Amniotic epithelial cell (primary cell): ENCODE data around the gene NAE1.
"Not testable (repeated sequence)": the region's sequence is repeated elsewhere in the genome, so short reads cannot be mapped to it uniquely, and the experiment has no call there.

Source experiments
- DNase-seq: peaks from one replicate; pipeline ENCODE4 v3.0.0-alpha.2; 2010; ENCODE audit warnings: low read depth

NAE1 gene

GRCh38 chr16:66830422-66831404, at the start of gene NAE1:
Gene NAE1 (minus strand): TSS chr16:66830976. CDS start chr16:66830899, 77 bp downstream.
- DNase-seq, result peak; percentile 72

- no peak for DNase-seq
These were observed 47.3 kb upstream of the NAE1 start for GRCh38 chr16:66878067-66878466.

DNA sequence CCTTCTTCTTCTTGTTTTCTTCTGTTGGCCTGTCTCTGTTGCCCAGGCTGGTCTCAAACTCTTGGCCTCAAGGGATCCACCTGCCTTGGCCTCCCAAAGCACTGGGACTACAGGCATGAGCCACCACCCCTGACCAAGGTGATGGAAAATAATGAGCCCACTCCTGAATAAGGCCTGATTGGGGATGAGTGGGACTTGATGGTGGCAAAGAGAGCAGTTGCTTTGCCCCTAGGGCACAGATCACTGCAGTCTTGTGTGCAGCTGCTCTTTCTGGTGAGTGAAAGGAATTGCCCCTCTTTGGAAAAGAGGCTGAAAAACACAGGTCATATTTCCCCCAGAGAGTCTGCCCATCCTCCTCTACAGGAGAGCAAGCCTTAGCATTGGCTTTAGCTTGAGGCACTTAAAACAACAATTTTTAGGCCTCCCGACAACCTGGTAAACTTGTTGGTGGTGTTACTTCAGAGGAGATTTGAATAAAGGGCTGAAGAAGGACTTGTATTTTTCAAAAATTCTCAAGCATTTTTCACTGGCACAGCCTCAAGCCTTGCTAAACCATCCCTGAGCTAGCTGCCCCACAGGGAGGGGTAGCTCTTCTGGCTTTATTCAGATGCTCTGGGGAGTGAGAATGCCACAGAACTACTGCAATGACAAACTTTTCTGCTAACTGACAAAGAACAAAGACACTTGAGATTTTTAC, 43.5 kb upstream of the NAE1 start:
- DNase-seq, result peak; percentile 81

DNA sequence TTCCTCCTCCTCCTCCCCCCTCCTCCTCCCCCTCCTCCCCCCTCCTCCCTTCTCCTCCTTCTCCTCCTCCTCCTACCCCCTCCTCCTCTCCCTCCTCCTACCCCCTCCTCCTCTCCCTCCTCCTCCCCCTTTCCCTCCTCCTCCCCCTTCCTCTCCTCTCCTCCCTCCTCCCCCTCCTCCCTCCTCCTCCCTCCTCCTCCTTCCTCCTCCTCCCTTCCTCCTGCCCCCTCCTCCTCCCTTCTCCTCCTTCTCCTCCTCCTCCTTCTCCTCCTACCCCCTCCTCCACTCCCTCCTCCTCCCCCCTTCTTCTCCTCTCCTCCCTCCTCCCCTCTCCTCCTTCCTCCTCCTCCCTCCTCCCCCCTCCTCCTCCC, 42.9 kb upstream of the NAE1 start:
- DNase-seq, result no peak

DNA sequence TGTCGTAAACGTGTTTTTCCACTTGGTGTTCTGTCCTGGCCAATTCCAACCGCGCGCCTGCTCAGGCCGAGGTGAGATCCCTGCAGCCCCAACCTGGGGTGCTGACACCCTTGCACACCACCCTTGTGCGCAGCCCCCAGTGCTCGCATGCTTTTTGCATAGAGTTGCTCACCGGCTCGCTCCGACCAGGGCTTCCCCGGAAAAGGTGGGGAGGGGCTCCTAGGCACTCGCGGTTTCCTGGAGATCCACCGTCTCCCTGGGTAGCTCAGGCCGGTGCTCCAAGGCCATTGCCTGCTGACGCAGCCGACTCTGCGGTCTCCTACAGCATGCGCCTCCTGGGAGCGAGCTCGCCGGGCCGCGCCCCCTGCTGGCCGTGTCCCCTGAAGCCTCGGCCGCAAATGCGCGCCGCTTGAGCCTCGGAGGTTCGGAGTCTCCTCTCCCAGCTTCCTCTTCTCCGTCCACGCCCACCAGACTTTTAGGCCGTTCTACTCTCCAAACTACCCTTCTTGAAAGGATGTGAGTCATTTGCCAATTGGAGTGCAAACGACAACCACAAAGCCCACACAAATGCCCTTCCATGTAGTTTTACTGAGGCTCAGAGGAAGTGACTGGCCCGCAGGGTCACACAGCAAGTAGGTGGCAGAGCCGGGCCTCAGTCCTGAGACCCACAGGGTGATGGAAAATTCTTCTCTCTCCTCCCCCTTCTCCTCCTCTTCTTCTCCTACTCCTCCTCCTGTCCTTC, 42.3 kb upstream of the NAE1 start:
- DNase-seq, result peak; percentile 95

- no peak for DNase-seq
These were observed 41.8 kb upstream of the NAE1 start for GRCh38 chr16:66872559-66872942.

- no peak for DNase-seq
These were observed 41.1 kb upstream of the NAE1 start for GRCh38 chr16:66871840-66872239.

GRCh38 chr16:66871363-66871762, 40.6 kb upstream of the NAE1 start:
- DNase-seq, result not testable (repeated sequence)

GRCh38 chr16:66869424-66869823, 38.6 kb upstream of the NAE1 start:
- no peak for DNase-seq

DNA sequence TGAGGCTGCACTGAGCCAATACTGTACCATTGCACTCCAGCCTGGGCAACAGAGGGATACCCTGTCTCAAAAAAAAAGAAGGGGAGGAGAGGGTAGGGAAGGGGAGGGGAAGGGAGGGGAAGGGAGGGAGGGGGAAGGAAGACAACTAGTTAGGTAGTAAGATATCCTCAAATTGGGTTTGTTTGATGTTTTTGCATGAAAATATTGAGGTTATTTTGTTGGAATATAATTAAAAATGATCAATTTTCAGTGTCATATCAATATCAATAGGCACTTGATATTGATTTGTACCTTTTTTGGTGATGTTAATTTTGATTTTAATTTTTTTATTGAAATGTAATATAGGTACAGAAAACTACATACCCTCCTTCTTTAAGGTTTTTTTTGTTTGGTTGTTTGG, 32.9 kb upstream of the NAE1 start:
- DNase-seq, result no peak

DNA sequence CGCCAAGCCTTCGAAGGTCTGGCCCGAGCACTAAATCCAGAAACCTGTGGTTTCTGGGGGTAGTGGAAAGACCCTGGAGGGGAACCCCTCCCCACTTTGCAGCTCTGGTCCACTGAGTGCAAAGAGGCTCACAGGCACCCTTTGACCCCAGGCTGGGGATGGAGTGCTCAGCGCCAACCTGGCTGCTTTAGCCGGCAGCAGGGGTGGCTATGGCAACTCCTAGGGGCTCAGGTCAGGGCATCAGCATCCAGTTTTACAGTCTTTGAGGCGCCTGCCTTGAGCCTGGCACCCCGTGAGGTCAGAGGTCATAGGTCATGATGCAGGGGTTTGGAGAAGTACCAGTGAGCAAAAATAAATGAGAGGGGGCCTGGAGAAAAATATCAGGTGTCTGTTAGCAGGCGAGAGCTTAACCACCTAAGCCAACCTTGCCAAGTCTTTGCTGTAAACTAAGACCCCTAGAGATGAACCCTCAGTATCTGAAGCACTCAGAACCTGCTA, 31.3 kb upstream of the NAE1 start:
- no peak for DNase-seq

- DNase-seq, result no peak
These were observed 28.8 kb upstream of the NAE1 start for GRCh38 chr16:66859397-66860068.

DNA sequence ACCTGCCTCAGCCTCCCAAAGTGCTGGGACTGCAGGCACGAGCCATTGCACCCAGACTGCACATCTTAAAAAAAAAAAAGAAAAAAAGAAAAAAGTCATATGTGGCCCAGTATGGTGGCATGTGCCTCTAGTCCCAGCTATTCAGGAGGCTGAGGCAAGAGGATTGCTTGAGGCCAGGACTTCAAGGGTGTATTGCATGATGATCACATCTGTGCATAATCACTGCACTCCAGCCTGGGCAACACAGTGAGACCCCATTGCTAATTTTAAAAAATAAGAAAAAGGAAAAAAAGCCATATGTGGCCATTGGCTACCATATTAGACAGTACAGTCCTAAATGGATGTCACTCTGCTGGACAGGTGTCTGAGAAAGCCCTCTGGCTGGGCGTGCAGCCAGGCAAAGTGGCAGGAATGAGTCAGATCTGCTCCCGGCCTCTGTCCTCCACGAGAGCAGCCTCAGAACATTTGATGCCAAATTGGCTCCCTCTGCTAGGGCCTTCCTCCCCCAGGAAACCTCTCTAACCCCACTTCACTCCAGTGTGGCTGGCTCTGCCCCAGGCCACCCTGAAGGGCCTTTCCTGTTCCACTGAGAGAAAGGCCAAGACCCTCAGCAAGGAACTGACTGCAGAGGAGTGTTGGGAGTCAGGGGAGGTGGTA, 28.1 kb upstream of the NAE1 start:
- DNase-seq, result peak; percentile 24

GRCh38 chr16:66857437-66857836, 26.7 kb upstream of the NAE1 start:
- peak; percentile 6 for DNase-seq

- no peak for DNase-seq
These were observed 26.0 kb upstream of the NAE1 start for GRCh38 chr16:66856801-66857200.

DNA sequence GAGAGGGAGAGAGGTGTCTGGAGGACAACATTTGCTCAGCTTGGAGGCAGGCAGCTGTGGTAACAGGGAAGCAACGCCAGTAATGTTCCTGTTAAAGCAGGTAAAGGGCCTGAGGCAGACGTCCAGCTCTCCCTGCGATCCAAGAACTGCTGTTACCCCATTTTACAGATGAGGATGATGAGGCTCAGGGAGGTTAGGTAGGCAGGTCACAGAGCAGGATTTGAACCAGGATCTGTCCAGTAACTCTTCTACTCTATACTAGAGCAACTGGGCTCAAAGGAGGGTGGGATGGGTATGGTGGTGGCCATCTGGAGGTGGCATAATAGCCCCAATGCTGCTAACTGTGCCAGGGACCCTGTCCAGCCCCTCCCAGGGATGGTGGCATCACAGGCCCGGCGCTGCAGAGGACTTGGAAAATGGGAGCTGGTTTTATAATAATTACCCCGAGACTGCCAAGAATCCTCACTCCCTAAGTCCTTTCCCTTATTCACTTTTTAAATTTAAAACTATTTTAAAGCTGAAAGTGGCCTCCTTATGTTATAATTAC, 25.5 kb upstream of the NAE1 start:
- DNase-seq, result no peak

- DNase-seq, result no peak
These were observed 22.7 kb upstream of the NAE1 start for GRCh38 chr16:66853261-66854139.

DNA sequence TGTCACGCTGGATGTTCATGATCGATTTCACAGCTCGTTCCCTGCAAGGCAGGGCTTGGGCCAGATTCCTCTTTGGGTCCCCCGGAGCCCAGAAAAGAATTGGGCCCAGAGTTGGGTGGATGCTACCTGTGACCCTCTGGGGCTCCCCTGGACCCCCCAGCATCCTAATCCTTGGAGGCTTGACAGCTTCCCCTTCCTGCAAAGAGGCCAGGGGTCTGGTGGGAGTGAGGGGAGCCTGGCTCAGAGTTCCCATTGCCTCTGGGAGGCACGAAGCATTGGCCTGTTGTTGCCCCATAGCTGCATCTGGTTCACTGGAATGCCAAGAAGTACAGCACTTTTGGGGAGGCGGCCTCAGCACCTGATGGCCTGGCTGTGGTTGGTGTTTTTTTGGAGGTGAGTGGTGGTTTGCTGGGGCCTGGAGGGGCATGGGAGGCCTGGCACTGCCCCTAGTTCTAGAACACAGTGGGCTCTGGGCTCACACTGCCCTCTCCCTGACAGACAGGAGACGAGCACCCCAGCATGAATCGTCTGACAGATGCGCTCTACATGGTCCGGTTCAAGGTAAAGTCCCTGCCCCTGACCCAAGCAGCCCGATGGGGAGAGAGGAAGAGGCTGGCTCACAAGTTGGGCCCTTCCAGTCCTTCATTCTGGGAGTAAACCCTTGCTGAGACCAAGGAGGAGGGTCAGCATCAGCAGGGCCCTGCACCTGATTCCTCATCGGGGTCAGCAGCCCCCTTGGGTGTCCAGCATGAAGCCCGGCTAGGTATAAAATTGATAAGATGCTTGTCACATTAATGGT, 20.6 kb upstream of the NAE1 start:
- no peak for DNase-seq
